Measurements from ENCODE around the gene SNRNP35.
A peak's percentile ranks its signal among the peaks of the same experiment; 100 is the strongest.
"Not testable (repeated sequence)": the region's sequence is repeated elsewhere in the genome, so short reads cannot be mapped to it uniquely, and the experiment has no call there.

SNRNP35 gene

GRCh38 chr12:123457980-123458779 is at the start of gene SNRNP35:
Gene SNRNP35 (plus strand): TSS chr12:123458139. CDS start chr12:123465541, 7,402 bp downstream.
- H3K4me3 ChIP-seq (ENCODE audit: low read length) = peak within 1 kb of the TSS; percentile 92
- peak within 1 kb of the TSS; percentile 99 for H3K9ac ChIP-seq (ENCODE audit: low read depth, low read length)
- no peaks in the 10 kb centered on the region for H3K36me3 ChIP-seq (ENCODE audit: insufficient read depth, low read depth, low read length)
- H3K9me3 ChIP-seq (ENCODE audit: insufficient read depth, low read depth, low read length) = no peaks in the 10 kb centered on the region
- peak within 1 kb of the TSS; percentile 99 for H3K27ac ChIP-seq (ENCODE audit: low read length)
- no peaks in the 10 kb centered on the region for H3K4me1 ChIP-seq (ENCODE audit: insufficient read depth, low read length)
- H3K27me3 ChIP-seq (ENCODE audit: insufficient read depth, low read length) = no peaks in the 10 kb centered on the region

DNA sequence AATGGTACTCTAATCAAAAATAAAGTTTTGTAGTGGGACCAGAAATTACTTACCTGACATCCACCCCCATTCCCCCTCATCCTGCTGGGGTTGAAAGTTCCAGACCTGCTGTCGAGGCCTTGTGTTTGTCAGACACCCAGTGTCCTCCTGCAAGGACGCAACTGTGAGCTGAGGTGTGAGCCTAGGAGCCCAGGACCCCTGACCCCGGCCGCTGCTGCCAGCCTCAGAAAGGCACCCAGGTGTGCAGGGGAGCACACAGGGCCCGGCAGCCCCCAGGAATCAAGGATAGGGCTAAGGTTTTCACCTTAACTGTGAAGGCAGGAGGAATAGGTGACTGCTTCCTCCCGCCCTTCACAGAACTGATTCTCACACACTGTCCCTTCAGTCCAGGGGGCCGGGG is 49.3 kb upstream of the SNRNP35 start:
- not testable (repeated sequence) for H3K4me3 ChIP-seq (ENCODE audit: low read length); H3K27ac ChIP-seq (ENCODE audit: low read length); H3K9me3 ChIP-seq (ENCODE audit: insufficient read depth, low read depth, low read length); H3K9ac ChIP-seq (ENCODE audit: low read depth, low read length); H3K4me1 ChIP-seq (ENCODE audit: insufficient read depth, low read length)
- H3K27me3 ChIP-seq (ENCODE audit: insufficient read depth, low read length) = peaks cover 12% of the 10 kb centered on the region
- H3K36me3 ChIP-seq (ENCODE audit: insufficient read depth, low read depth, low read length) = peaks cover 20% of the 10 kb centered on the region

DNA sequence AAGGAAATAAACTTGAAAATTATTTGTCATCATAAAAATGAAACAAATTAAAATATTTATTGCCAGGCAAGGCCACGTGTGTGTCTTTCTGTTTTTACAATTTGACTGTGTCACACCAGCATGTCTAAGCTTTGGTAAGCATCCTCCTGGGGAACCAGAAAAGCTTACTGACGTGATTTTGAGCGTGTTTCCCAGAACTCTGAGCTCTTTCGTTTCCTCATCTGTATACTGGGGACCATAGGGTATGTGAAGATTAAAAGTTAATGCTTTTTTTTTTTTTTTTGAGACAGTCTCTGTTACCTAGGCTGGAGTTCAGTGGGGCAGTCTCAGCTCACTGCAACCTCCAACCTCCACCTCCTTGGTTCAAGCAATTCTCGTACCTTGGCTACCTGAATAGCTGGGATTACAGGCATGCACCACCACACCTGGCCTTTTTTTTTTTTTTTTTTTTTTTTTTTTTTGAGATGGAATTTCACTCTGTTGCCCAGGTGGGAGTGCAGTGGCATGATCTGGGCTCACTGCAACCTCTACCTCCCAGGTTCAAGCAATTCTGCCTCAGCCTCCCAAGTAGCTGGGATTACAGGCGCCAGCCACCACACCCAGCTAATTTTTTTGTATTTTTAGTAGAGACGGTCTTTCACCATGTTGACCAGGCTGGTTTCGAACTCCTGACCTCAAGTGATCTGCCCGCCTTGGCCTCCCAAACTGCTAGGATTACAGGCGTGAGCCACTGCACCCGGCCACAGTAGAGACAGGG is 48.5 kb upstream of the SNRNP35 start:
- H3K4me3 ChIP-seq (ENCODE audit: low read length); H3K27me3 ChIP-seq (ENCODE audit: insufficient read depth, low read length); H3K4me1 ChIP-seq (ENCODE audit: insufficient read depth, low read length); H3K9ac ChIP-seq (ENCODE audit: low read depth, low read length); H3K9me3 ChIP-seq (ENCODE audit: insufficient read depth, low read depth, low read length); H3K27ac ChIP-seq (ENCODE audit: low read length): not testable (repeated sequence)
- H3K36me3 ChIP-seq (ENCODE audit: insufficient read depth, low read depth, low read length) = peaks cover 12% of the 10 kb centered on the region

GRCh38 chr12:123410041-123410412 is 47.9 kb upstream of the SNRNP35 start:
- no peak overlapping the region for H3K27ac ChIP-seq (ENCODE audit: low read length)
- no peaks in the 10 kb centered on the region for H3K27me3 ChIP-seq (ENCODE audit: insufficient read depth, low read length)
- peaks cover 6% of the 10 kb centered on the region for H3K36me3 ChIP-seq (ENCODE audit: insufficient read depth, low read depth, low read length)

DNA sequence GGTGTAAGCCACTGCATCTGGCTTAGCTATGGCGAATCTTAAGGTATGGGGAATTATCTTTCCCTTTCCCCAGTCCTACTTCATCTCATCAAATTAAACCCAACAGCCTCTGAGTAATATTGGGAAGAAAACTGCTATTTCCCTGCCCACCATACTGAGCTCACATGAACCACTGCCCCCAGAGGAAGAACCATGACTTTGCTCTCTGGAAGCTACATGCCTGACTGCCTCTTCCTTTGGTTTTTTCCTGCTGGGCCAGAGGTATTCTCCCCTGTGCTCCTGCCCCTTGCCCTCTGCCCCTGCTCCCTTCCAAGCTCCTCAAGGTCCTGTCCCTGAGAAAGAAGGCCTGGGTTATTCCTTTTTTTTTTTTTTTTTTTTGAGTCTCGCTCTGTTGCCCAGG is 36.6 kb upstream of the SNRNP35 start:
- H3K27me3 ChIP-seq (ENCODE audit: insufficient read depth, low read length) = no peaks in the 10 kb centered on the region
- no peak overlapping the region for H3K9ac ChIP-seq (ENCODE audit: low read depth, low read length)
- H3K27ac ChIP-seq (ENCODE audit: low read length) = no peak overlapping the region
- H3K4me1 ChIP-seq (ENCODE audit: insufficient read depth, low read length) = no peaks in the 10 kb centered on the region
- H3K4me3 ChIP-seq (ENCODE audit: low read length) = no peak overlapping the region
- no peaks in the 10 kb centered on the region for H3K36me3 ChIP-seq (ENCODE audit: insufficient read depth, low read depth, low read length)
- no peaks in the 10 kb centered on the region for H3K9me3 ChIP-seq (ENCODE audit: insufficient read depth, low read depth, low read length)

More at GRCh38 chr12:123410041-123410412, 47.9 kb upstream of the SNRNP35 start:
- Histone ChIP-seq H3K4me3 (ENCODE audit: low read length) (no peak overlapping the region), H3K4me1 (ENCODE audit: insufficient read depth, low read length) (no peaks in the 10 kb centered on the region), H3K9me3 (ENCODE audit: insufficient read depth, low read depth, low read length) (no peaks in the 10 kb centered on the region), H3K9ac (ENCODE audit: low read depth, low read length) (no peak overlapping the region)

DNA sequence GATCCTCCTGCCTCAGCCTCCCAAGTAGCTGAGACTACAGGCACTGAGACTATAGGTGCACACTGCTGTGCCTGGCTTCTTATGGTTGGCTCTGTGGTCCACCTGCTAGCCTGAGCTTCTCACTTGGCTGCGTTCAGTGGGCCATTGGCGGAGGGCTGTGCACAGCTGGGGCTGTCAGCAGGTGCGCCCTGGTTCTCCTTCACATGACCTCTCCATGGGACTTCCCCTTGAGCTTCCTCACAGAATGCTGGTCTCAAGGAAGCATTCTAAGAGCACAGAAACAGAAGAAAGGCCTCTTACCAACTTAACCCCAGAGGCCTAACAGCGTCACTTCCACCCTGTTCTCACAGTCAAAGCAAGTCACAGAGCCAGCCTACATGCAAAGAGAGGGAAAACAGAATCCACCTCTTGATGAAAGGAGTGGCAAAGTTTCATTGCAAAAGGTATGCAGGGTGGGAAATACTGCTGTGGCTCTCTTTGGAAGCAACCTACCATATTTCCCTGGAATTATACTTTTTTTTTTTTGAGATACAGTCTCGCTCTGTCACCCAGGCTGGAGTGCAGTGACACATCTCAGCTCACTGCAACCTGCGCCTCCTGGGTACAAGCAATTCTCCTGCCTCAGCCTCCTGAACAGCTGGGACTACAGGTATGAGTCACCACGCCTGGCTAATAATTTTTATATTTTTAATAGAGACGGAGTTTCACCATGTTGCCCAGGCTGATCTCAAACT is 30.7 kb upstream of the SNRNP35 start:
- Histone ChIP-seq H3K27ac (ENCODE audit: low read length) (no peak overlapping the region), H3K4me1 (ENCODE audit: insufficient read depth, low read length) (no peaks in the 10 kb centered on the region), H3K4me3 (ENCODE audit: low read length) (no peak overlapping the region), H3K27me3 (ENCODE audit: insufficient read depth, low read length) (no peaks in the 10 kb centered on the region), H3K9ac (ENCODE audit: low read depth, low read length) (no peak overlapping the region), H3K36me3 (ENCODE audit: insufficient read depth, low read depth, low read length) (no peaks in the 10 kb centered on the region), H3K9me3 (ENCODE audit: insufficient read depth, low read depth, low read length) (no peaks in the 10 kb centered on the region)

- Histone ChIP-seq H3K4me1 (ENCODE audit: insufficient read depth, low read length) (no peaks in the 10 kb centered on the region), H3K36me3 (ENCODE audit: insufficient read depth, low read depth, low read length) (no peaks in the 10 kb centered on the region), H3K4me3 (ENCODE audit: low read length) (no peak overlapping the region), H3K9me3 (ENCODE audit: insufficient read depth, low read depth, low read length) (no peaks in the 10 kb centered on the region), H3K27me3 (ENCODE audit: insufficient read depth, low read length) (no peaks in the 10 kb centered on the region), H3K9ac (ENCODE audit: low read depth, low read length) (no peak overlapping the region), H3K27ac (ENCODE audit: low read length) (no peak overlapping the region)
Observed at GRCh38 chr12:123428591-123428990, 29.3 kb upstream of the SNRNP35 start.

- not testable (repeated sequence) for H3K4me3 ChIP-seq (ENCODE audit: low read length); H3K4me1 ChIP-seq (ENCODE audit: insufficient read depth, low read length); H3K27ac ChIP-seq (ENCODE audit: low read length); H3K36me3 ChIP-seq (ENCODE audit: insufficient read depth, low read depth, low read length); H3K9ac ChIP-seq (ENCODE audit: low read depth, low read length); H3K27me3 ChIP-seq (ENCODE audit: insufficient read depth, low read length); H3K9me3 ChIP-seq (ENCODE audit: insufficient read depth, low read depth, low read length)
Observed at GRCh38 chr12:123429101-123429500, 28.8 kb upstream of the SNRNP35 start.

DNA sequence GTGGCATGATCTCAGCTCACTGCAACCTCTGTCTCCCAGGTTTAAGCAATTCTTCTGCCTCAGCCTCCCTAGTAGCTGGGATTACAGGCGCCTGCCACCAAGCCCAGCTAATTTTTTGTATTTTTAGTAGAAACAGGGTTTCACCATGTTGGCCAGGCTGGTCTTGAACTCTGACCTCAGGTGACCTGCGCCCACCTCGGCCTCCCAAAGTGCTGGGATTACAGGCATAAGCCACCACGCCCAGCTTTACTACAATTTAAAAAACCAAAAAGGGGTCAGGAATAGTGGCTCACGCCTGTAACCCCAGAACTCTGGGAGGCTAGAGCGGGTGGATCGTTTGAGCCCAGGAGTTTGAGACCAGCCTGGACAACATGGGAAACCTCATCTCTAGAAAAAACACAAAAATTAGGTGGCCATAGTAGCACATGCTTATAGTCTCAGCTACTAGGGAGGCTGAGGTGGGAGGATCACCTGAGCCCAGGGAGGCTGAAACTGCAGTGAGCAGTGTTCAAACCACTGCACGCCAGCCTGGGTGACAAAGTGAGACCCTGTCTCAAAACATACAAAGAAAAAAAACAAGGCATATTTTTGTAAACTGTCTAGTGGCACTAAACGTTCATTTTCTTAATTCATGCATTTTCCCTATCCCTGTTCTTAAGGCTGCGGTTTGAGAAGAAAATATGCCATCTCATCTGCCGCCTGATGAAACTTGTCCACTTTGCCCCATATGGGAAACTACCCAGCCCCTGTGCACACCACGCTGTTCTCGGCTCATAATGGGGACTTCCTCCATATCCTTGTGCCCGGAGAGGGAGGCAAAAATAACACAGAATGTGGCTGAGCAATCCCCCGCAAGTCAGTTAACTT is 25.8 kb upstream of the SNRNP35 start:
- H3K9me3 ChIP-seq (ENCODE audit: insufficient read depth, low read depth, low read length); H3K27ac ChIP-seq (ENCODE audit: low read length); H3K4me3 ChIP-seq (ENCODE audit: low read length); H3K9ac ChIP-seq (ENCODE audit: low read depth, low read length); H3K4me1 ChIP-seq (ENCODE audit: insufficient read depth, low read length); H3K36me3 ChIP-seq (ENCODE audit: insufficient read depth, low read depth, low read length): not testable (repeated sequence)
- H3K27me3 ChIP-seq (ENCODE audit: insufficient read depth, low read length) = peaks cover 22% of the 10 kb centered on the region

- Histone ChIP-seq H3K4me3 (ENCODE audit: low read length) (no peak overlapping the region), H3K36me3 (ENCODE audit: insufficient read depth, low read depth, low read length) (no peaks in the 10 kb centered on the region), H3K9me3 (ENCODE audit: insufficient read depth, low read depth, low read length) (no peaks in the 10 kb centered on the region), H3K27ac (ENCODE audit: low read length) (no peak overlapping the region), H3K27me3 (ENCODE audit: insufficient read depth, low read length) (peaks cover 30% of the 10 kb centered on the region), H3K4me1 (ENCODE audit: insufficient read depth, low read length) (no peaks in the 10 kb centered on the region), H3K9ac (ENCODE audit: low read depth, low read length) (no peak overlapping the region)
Observed at GRCh38 chr12:123433615-123434014, 24.3 kb upstream of the SNRNP35 start.

GRCh38 chr12:123435636-123436016 is 22.3 kb upstream of the SNRNP35 start:
- H3K9me3 ChIP-seq (ENCODE audit: insufficient read depth, low read depth, low read length) = no peaks in the 10 kb centered on the region
- no peak overlapping the region for H3K27ac ChIP-seq (ENCODE audit: low read length)
- H3K27me3 ChIP-seq (ENCODE audit: insufficient read depth, low read length) = peaks cover 30% of the 10 kb centered on the region
- peak overlapping the region; percentile 71 for H3K4me3 ChIP-seq (ENCODE audit: low read length)
- H3K36me3 ChIP-seq (ENCODE audit: insufficient read depth, low read depth, low read length) = no peaks in the 10 kb centered on the region
- H3K9ac ChIP-seq (ENCODE audit: low read depth, low read length) = no peak overlapping the region
- H3K4me1 ChIP-seq (ENCODE audit: insufficient read depth, low read length) = no peaks in the 10 kb centered on the region

Measured in iPS-20b (cell line).